ENCODE results near the gene PSMB11. TPM values are rescaled to one million over a fixed set of nuclear protein-coding genes. Genes with fewer than 3 reads are reported as not detected.

Gene PSMB11
- total RNA-seq (2013; cell fraction: nucleolus; rRNA removed) = not detected in 2 replicates
- total RNA-seq (2014; rRNA removed) (not detected in 2 replicates), total RNA-seq (2014; rRNA removed; fragmentation: Illumina TruSeq; extraction: Trizol) (not detected in 2 replicates), total RNA-seq (2021) (not detected in 2 replicates), polyA plus RNA-seq (2011; rRNA removed) (not detected in 2 replicates), polyA plus RNA-seq (2014; fragmentation: Illumina TruSeq; extraction: Trizol) (not detected in 2 replicates), polyA plus RNA-seq (2014; fragmentation: Nextera tagmentation; extraction: Ambion mirVana) (not detected), polyA plus RNA-seq (2014; rRNA removed) (not detected in 2 replicates), polyA plus RNA-seq (2016; fragmentation: Nextera tagmentation; extraction: Ambion mirVana) (not detected), polyA minus RNA-seq (2011; rRNA and poly(A)+ RNA removed) (not detected in 2 replicates), Bru-seq, nascent RNA (not detected), BruChase-seq, experiment 1, labeled RNA remaining after a 6-hour chase (not detected), BruChase-seq, experiment 2, labeled RNA remaining after a 2-hour chase (not detected)
- not detected for polyA plus RNA-seq (2011; ENCODE audit: low read depth)
- 0.01 TPM in 1 of 2 replicates, not detected in the other for polyA plus RNA-seq (2011; cell fraction: cytosol; rRNA removed)
- not detected in 2 replicates for polyA plus RNA-seq (2011; cell fraction: nucleus; rRNA removed)
- not detected in 2 replicates for polyA plus RNA-seq (2012)
- polyA minus RNA-seq (2011; cell fraction: cytosol; rRNA and poly(A)+ RNA removed) = not detected in 2 replicates
- not detected in 2 replicates for polyA minus RNA-seq (2011; cell fraction: nucleus; rRNA and poly(A)+ RNA removed)
- long read RNA-seq, experiment 1 = 0 reads
- long read RNA-seq, experiment 2 = 0 reads

DNA sequence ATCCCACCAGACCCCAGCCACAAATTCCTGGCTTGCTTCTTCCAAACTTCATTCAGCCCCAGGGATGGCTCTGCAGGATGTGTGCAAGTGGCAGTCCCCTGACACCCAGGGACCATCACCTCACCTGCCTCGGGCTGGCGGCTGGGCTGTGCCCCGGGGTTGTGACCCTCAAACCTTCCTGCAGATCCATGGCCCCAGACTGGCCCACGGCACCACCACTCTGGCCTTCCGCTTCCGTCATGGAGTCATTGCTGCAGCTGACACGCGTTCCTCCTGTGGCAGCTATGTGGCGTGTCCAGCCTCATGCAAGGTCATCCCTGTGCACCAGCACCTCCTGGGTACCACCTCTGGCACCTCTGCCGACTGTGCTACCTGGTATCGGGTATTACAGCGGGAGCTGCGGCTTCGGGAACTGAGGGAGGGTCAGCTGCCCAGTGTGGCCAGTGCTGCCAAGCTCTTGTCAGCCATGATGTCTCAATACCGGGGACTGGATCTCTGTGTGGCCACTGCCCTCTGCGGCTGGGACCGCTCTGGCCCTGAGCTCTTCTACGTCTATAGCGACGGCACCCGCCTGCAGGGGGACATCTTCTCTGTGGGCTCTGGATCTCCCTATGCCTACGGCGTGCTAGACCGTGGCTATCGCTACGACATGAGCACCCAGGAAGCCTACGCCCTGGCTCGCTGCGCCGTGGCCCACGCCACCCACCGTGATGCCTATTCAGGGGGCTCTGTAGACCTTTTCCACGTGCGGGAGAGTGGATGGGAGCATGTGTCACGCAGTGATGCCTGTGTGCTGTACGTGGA, at the start of gene PSMB11:
TSS of gene PSMB11 (plus strand) at position 51 of the 804 bp plus-strand sequence. CDS start at position 65, 14 bp downstream.
- no peak for ATAC-seq
- CTCF ChIA-PET = interaction anchor here (0.5 to 3.2 kb wide), 4 partner anchors 17 to 56 kb away, joined by 3 to 14 read pairs (median 6); no protein-coding TSS in a partner anchor
- H3K79me2 ChIP-seq (ENCODE audit: control insufficient read depth, insufficient read depth, low read length) = no peaks in the 10 kb centered on the region
- H3K4me1 ChIP-seq (ENCODE audit: control insufficient read depth, insufficient read depth, low read length) = no peaks in the 10 kb centered on the region
- WGBS (ENCODE audit: insufficient coverage, insufficient replicate concordance, low lambda C conversion rate, missing lambda C conversion rate) = 69% methylated on average over 36 of the region's 36 CpGs
- H3K27me3 ChIP-seq (replicated peaks in 1 of 2; ENCODE audit: control insufficient read depth in 2 of 2, insufficient read depth in 2 of 2, low read length in 1 of 2) = no peaks in the 10 kb centered on the region; a peak in 2 of 4 replicates
- H3K36me3 ChIP-seq (ENCODE audit: control insufficient read depth in 2 of 2, insufficient read depth in 2 of 2, low read length in 1 of 2) = no peaks in the 10 kb centered on the region
- H3K9ac ChIP-seq (ENCODE audit: control insufficient read depth, insufficient read depth, low read length) = no peak within 1 kb of the TSS
- no peak within 1 kb of the TSS for H3K4me3 ChIP-seq
- no peak for FAIRE-seq
- RAD21 ChIA-PET (ENCODE audit: unreplicated experiment) = no interaction called here
- POLR2A ChIA-PET = interaction anchor here (0.6 kb wide), 1 partner anchor 277 kb away, joined by 4 read pairs; no protein-coding TSS in a partner anchor
- intact Hi-C loops (cut with micrococcal nuclease; ENCODE audit: unreplicated experiment) = no loop called here
- H2AFZ ChIP-seq (ENCODE audit: control insufficient read depth, low read depth, low read length) = no peak within 1 kb of the TSS
- no TSS peak for BruUV-seq (replicated peaks)
- in situ Hi-C loops (cut with MboI) = no loop called here
- TF ChIP-seq YY1 (IDR thresholded peaks at IDR 0.05; ENCODE audit: low read depth, low read length) = no peak
- TF ChIP-seq, protein P1, sequence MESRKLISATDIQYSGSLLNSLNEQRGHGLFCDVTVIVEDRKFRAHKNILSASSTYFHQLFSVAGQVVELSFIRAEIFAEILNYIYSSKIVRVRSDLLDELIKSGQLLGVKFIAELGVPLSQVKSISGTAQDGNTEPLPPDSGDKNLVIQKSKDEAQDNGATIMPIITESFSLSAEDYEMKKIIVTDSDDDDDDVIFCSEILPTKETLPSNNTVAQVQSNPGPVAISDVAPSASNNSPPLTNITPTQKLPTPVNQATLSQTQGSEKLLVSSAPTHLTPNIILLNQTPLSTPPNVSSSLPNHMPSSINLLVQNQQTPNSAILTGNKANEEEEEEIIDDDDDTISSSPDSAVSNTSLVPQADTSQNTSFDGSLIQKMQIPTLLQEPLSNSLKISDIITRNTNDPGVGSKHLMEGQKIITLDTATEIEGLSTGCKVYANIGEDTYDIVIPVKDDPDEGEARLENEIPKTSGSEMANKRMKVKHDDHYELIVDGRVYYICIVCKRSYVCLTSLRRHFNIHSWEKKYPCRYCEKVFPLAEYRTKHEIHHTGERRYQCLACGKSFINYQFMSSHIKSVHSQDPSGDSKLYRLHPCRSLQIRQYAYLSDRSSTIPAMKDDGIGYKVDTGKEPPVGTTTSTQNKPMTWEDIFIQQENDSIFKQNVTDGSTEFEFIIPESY (IDR thresholded peaks at IDR 0.05) = no peak
- no peak for TF ChIP-seq RFX5 (IDR thresholded peaks at IDR 0.05; ENCODE audit: low read depth, low read length)
- no peak for TF ChIP-seq POU2F2 (IDR thresholded peaks at IDR 0.05; ENCODE audit: borderline replicate concordance, low read depth, low read length)
- no peak for TF ChIP-seq IKZF2 (IDR thresholded peaks at IDR 0.05)
- no peak for TF ChIP-seq CREM (IDR thresholded peaks at IDR 0.05; ENCODE audit: low read depth)
- TF ChIP-seq SPI1 (IDR thresholded peaks at IDR 0.05; ENCODE audit: borderline replicate concordance, insufficient read depth, low read depth, low read length) = no peak
- TF ChIP-seq NR2C1 (IDR thresholded peaks at IDR 0.05) = no peak
- no peak for TF ChIP-seq SP1 (IDR thresholded peaks at IDR 0.05; ENCODE audit: low read depth, low read length)
- TF ChIP-seq POLR2AphosphoS2 (IDR thresholded peaks at IDR 0.05; ENCODE audit: low read depth, low read length) = no peak
- no peak for TF ChIP-seq TCF7 (IDR thresholded peaks at IDR 0.05; ENCODE audit: borderline replicate concordance)
- TF ChIP-seq, protein P2, sequence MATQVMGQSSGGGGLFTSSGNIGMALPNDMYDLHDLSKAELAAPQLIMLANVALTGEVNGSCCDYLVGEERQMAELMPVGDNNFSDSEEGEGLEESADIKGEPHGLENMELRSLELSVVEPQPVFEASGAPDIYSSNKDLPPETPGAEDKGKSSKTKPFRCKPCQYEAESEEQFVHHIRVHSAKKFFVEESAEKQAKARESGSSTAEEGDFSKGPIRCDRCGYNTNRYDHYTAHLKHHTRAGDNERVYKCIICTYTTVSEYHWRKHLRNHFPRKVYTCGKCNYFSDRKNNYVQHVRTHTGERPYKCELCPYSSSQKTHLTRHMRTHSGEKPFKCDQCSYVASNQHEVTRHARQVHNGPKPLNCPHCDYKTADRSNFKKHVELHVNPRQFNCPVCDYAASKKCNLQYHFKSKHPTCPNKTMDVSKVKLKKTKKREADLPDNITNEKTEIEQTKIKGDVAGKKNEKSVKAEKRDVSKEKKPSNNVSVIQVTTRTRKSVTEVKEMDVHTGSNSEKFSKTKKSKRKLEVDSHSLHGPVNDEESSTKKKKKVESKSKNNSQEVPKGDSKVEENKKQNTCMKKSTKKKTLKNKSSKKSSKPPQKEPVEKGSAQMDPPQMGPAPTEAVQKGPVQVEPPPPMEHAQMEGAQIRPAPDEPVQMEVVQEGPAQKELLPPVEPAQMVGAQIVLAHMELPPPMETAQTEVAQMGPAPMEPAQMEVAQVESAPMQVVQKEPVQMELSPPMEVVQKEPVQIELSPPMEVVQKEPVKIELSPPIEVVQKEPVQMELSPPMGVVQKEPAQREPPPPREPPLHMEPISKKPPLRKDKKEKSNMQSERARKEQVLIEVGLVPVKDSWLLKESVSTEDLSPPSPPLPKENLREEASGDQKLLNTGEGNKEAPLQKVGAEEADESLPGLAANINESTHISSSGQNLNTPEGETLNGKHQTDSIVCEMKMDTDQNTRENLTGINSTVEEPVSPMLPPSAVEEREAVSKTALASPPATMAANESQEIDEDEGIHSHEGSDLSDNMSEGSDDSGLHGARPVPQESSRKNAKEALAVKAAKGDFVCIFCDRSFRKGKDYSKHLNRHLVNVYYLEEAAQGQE (IDR thresholded peaks at IDR 0.05; ENCODE audit: low read depth, low read length) = no peak
- no peak for TF ChIP-seq SMC3 (IDR thresholded peaks at IDR 0.05; ENCODE audit: borderline replicate concordance, low read length)
- no peak for TF ChIP-seq RUNX3 (IDR thresholded peaks at IDR 0.05; ENCODE audit: low read length)
- TF ChIP-seq, protein P3, sequence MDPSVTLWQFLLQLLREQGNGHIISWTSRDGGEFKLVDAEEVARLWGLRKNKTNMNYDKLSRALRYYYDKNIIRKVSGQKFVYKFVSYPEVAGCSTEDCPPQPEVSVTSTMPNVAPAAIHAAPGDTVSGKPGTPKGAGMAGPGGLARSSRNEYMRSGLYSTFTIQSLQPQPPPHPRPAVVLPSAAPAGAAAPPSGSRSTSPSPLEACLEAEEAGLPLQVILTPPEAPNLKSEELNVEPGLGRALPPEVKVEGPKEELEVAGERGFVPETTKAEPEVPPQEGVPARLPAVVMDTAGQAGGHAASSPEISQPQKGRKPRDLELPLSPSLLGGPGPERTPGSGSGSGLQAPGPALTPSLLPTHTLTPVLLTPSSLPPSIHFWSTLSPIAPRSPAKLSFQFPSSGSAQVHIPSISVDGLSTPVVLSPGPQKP (IDR thresholded peaks at IDR 0.05; ENCODE audit: low read depth, low read length) = no peak
- SMC1A ChIA-PET (ENCODE audit: uncharacterized antibody, unreplicated experiment) = interaction anchor here (2.4 kb wide), 1 partner anchor 56 kb away, joined by 6 read pairs; no protein-coding TSS in a partner anchor
- no peak within 1 kb of the TSS for H3K4me2 ChIP-seq (ENCODE audit: control insufficient read depth, insufficient read depth)
- H4K20me1 ChIP-seq (ENCODE audit: control insufficient read depth, insufficient read depth) = no peaks in the 10 kb centered on the region
- no peak for DNase-seq (ENCODE audit: low read depth, low spot score)
- H3K9me3 ChIP-seq (replicated peaks; ENCODE audit: control insufficient read depth, insufficient read depth, low read length) = no peaks in the 10 kb centered on the region
- H3K27ac ChIP-seq (ENCODE audit: control insufficient read depth, insufficient read depth) = no peak within 1 kb of the TSS
